ENCODE results near the gene HCFC1R1. TPM values are rescaled to one million over a fixed set of nuclear protein-coding genes. Genes with fewer than 3 reads are reported as not detected.

Gene HCFC1R1
- total RNA-seq, 2 donors from 2014 or later: 49.8 to 59.1 TPM

DNA sequence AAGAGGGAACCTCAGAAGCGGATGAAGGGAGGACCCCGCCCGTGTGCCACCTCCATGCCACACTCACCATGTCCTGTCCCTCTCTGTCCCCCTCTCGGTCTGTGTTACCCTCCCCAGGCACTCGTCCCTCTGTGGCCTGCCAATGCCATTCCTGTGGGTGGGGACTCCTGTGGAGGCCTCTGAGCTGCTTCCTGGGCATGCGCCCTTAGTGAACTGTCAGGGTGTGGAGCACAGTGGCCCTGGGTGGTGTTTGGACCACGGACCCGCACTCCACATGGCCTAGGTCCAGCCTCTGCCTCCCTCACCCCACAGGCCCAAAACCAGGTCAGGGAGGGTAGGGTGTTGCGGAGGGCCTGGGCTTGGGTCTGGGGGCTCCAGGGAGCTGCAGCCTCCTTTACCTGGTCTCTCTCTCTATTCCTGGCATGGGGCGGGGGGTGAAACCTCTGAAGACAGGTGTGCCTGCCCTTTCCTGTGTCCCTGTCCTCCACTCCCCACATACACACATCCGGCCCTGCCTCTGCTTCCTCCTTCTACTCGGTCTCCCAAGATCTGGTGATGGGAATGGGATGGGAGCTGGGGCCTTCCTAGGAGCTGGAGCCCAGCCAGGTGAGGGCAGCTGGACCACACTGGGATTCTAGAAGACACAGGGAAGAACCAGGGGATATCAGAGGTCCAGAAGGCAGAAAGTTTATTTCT lies 32.0 kb downstream of the HCFC1R1 start:
- Mint-ChIP-seq H3K4me1 (peaks cover 7% of the 10 kb centered on the region), H3K4me3 (no peak overlapping the region), H3K27me3 (ENCODE audit: insufficient read depth) (no peaks in the 10 kb centered on the region), H3K27ac (no peak overlapping the region), H3K36me3 (ENCODE audit: low read depth) (no peaks in the 10 kb centered on the region), H3K9me3 (no peaks in the 10 kb centered on the region)
- Histone ChIP-seq H3K27me3 (ENCODE audit: control insufficient read depth, insufficient read depth, low read length, poor library complexity, severe bottlenecking) (no peaks in the 10 kb centered on the region), H3K36me3 (ENCODE audit: control insufficient read depth, insufficient read depth, low read length) (no peaks in the 10 kb centered on the region), H3K9me3 (ENCODE audit: control insufficient read depth, low read length) (no peaks in the 10 kb centered on the region), H3K4me1 (ENCODE audit: control insufficient read depth, insufficient read depth, low read length) (no peaks in the 10 kb centered on the region), H3K4me3 (ENCODE audit: low read length) (no peak overlapping the region), H3K9ac (ENCODE audit: extremely low read depth, low read length, poor library complexity, severe bottlenecking) (no peak overlapping the region), H3K27ac (ENCODE audit: low read depth, low read length) (no peak overlapping the region)
- TF ChIP-seq, protein P1, sequence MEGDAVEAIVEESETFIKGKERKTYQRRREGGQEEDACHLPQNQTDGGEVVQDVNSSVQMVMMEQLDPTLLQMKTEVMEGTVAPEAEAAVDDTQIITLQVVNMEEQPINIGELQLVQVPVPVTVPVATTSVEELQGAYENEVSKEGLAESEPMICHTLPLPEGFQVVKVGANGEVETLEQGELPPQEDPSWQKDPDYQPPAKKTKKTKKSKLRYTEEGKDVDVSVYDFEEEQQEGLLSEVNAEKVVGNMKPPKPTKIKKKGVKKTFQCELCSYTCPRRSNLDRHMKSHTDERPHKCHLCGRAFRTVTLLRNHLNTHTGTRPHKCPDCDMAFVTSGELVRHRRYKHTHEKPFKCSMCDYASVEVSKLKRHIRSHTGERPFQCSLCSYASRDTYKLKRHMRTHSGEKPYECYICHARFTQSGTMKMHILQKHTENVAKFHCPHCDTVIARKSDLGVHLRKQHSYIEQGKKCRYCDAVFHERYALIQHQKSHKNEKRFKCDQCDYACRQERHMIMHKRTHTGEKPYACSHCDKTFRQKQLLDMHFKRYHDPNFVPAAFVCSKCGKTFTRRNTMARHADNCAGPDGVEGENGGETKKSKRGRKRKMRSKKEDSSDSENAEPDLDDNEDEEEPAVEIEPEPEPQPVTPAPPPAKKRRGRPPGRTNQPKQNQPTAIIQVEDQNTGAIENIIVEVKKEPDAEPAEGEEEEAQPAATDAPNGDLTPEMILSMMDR (conservative IDR thresholded peaks at IDR 0.05): no peak
- 90 to 94% methylated on average over 3 to 12 of the region's 12 CpGs for WGBS, 2 experiments (ENCODE audit: insufficient coverage in 1 of 2, insufficient read length in 1 of 2)
- no peak for DNase-seq

GRCh38 chr16:2990891-2991290 lies 32.9 kb downstream of the HCFC1R1 start:
- H3K4me3 ChIP-seq (ENCODE audit: low read length): no peak overlapping the region
- TF ChIP-seq, protein P1 (conservative IDR thresholded peaks at IDR 0.05): no peak
- H3K9me3 ChIP-seq (ENCODE audit: control insufficient read depth, low read length): no peaks in the 10 kb centered on the region
- H3K36me3 Mint-ChIP-seq (ENCODE audit: low read depth): no peaks in the 10 kb centered on the region
- no peaks in the 10 kb centered on the region for H3K4me1 ChIP-seq (ENCODE audit: control insufficient read depth, insufficient read depth, low read length)
- H3K27ac ChIP-seq (ENCODE audit: low read depth, low read length): no peak overlapping the region
- no peaks in the 10 kb centered on the region for H3K27me3 Mint-ChIP-seq (ENCODE audit: insufficient read depth)
- WGBS, 2 experiments (ENCODE audit: insufficient coverage in 1 of 2, insufficient read length in 1 of 2): 80 to 83% methylated on average over 2 to 10 of the region's 10 CpGs
- H3K9me3 Mint-ChIP-seq: no peaks in the 10 kb centered on the region
- DNase-seq: peak; percentile 75
- H3K27me3 ChIP-seq (ENCODE audit: control insufficient read depth, insufficient read depth, low read length, poor library complexity, severe bottlenecking): no peaks in the 10 kb centered on the region
- peaks cover 7% of the 10 kb centered on the region for H3K4me1 Mint-ChIP-seq
- no peak overlapping the region for H3K4me3 Mint-ChIP-seq
- H3K9ac ChIP-seq (ENCODE audit: extremely low read depth, low read length, poor library complexity, severe bottlenecking): no peak overlapping the region
- H3K36me3 ChIP-seq (ENCODE audit: control insufficient read depth, insufficient read depth, low read length): no peaks in the 10 kb centered on the region
- no peak overlapping the region for H3K27ac Mint-ChIP-seq

DNA sequence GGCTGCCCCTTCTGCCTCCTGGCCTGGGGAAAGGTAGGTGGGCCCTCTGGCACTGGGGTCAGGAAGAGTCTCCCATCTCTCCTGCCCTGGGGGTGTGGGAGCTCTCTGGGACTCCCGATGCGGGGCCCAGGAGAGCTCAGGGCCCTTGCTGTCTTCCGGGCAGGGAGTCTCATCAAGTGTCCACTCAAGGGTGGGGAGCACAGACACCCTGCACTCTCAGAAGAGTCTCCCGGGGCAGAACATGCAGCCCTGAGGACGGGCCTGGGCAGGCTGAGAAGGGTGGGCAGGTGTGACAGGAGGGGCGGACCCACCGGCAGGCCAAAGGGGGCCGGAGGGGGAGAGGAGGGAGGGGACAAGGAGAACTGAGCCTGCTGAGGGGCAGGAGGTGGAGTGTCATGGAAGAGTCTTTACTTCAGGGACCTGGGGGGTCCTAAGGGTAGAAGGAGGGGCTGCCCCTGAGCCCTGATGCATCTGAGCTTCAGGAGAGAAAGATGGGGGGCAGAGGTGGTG lies 35.1 kb downstream of the HCFC1R1 start:
- Histone ChIP-seq H3K27me3 (ENCODE audit: control insufficient read depth, insufficient read depth, low read length, poor library complexity, severe bottlenecking) (no peaks in the 10 kb centered on the region), H3K9me3 (ENCODE audit: control insufficient read depth, low read length) (no peaks in the 10 kb centered on the region), H3K4me3 (ENCODE audit: low read length) (no peak overlapping the region), H3K27ac (ENCODE audit: low read depth, low read length) (no peak overlapping the region), H3K4me1 (ENCODE audit: control insufficient read depth, insufficient read depth, low read length) (no peaks in the 10 kb centered on the region), H3K9ac (ENCODE audit: extremely low read depth, low read length, poor library complexity, severe bottlenecking) (no peak overlapping the region), H3K36me3 (ENCODE audit: control insufficient read depth, insufficient read depth, low read length) (no peaks in the 10 kb centered on the region)
- Mint-ChIP-seq H3K27me3 (ENCODE audit: insufficient read depth) (no peaks in the 10 kb centered on the region), H3K4me1 (peaks cover 7% of the 10 kb centered on the region), H3K4me3 (no peak overlapping the region), H3K36me3 (ENCODE audit: low read depth) (no peaks in the 10 kb centered on the region), H3K27ac (no peak overlapping the region), H3K9me3 (no peaks in the 10 kb centered on the region)
- peak; percentile 66 for DNase-seq
- whole genome bisulfite sequencing, 2 experiments (ENCODE audit: insufficient coverage in 1 of 2, insufficient read length in 1 of 2): 82% methylated on average over 3 to 8 of the region's 8 CpGs
- TF ChIP-seq, protein P1 (conservative IDR thresholded peaks at IDR 0.05): no peak
